ENCODE results near the gene NSMCE1.
A peak's percentile ranks its signal among the peaks of the same experiment; 100 is the strongest.
"Not testable (repeated sequence)": the region's sequence is repeated elsewhere in the genome, so short reads cannot be mapped to it uniquely, and the experiment has no call there.

The NSMCE1 gene

GRCh38 chr16:27269300-27270150, 953 bp upstream of the NSMCE1 start:
- no peak for DNase-seq (ENCODE audit: low spot score)

- DNase-seq (ENCODE audit: low spot score) = no peak
These were observed 1.4 kb downstream of the NSMCE1 start for GRCh38 chr16:27267037-27267677.

- DNase-seq (ENCODE audit: low spot score) = no peak
These were observed 2.6 kb downstream of the NSMCE1 start for GRCh38 chr16:27265982-27266381.

GRCh38 chr16:27264151-27264550, 4.4 kb downstream of the NSMCE1 start:
- DNase-seq (ENCODE audit: low spot score) = no peak

- not testable (repeated sequence) for DNase-seq (ENCODE audit: low spot score)
These were observed 5.6 kb downstream of the NSMCE1 start for GRCh38 chr16:27262904-27263423.

GRCh38 chr16:27259710-27260109, 8.9 kb downstream of the NSMCE1 start:
- DNase-seq (ENCODE audit: low spot score) = no peak

- DNase-seq (ENCODE audit: low spot score) = no peak
These were observed 10.3 kb downstream of the NSMCE1 start for GRCh38 chr16:27258241-27258734.

GRCh38 chr16:27257271-27257670, 11.3 kb downstream of the NSMCE1 start:
- DNase-seq (ENCODE audit: low spot score) = no peak

GRCh38 chr16:27256861-27257260, 11.7 kb downstream of the NSMCE1 start:
- no peak for DNase-seq (ENCODE audit: low spot score)

GRCh38 chr16:27254262-27254811, 14.2 kb downstream of the NSMCE1 start:
- DNase-seq (ENCODE audit: low spot score) = no peak

- no peak for DNase-seq (ENCODE audit: low spot score)
These were observed 15.0 kb downstream of the NSMCE1 start for GRCh38 chr16:27253526-27253930.

- no peak for DNase-seq (ENCODE audit: low spot score)
These were observed 16.4 kb downstream of the NSMCE1 start for GRCh38 chr16:27252206-27252585.

- DNase-seq (ENCODE audit: low spot score) = no peak
These were observed 16.9 kb downstream of the NSMCE1 start for GRCh38 chr16:27251541-27252205.

GRCh38 chr16:27248886-27249285, 19.7 kb downstream of the NSMCE1 start:
- not testable (repeated sequence) for DNase-seq (ENCODE audit: low spot score)

- no peak for DNase-seq (ENCODE audit: low spot score)
These were observed 20.5 kb downstream of the NSMCE1 start for GRCh38 chr16:27248036-27248435.

- DNase-seq (ENCODE audit: low spot score) = not testable (repeated sequence)
These were observed 21.5 kb downstream of the NSMCE1 start for GRCh38 chr16:27247076-27247475.

- peak; percentile 40 for DNase-seq (ENCODE audit: low spot score)
These were observed 22.1 kb downstream of the NSMCE1 start for GRCh38 chr16:27246439-27246838.

- DNase-seq (ENCODE audit: low spot score) = peak; percentile 53
These were observed 23.0 kb downstream of the NSMCE1 start for GRCh38 chr16:27245276-27246172.

- DNase-seq (ENCODE audit: low spot score) = no peak
These were observed 24.2 kb downstream of the NSMCE1 start for GRCh38 chr16:27244363-27244755.

- no peak for DNase-seq (ENCODE audit: low spot score)
These were observed 24.7 kb downstream of the NSMCE1 start for GRCh38 chr16:27243725-27244362.
